ENCODE results near the gene RARA.

DNA sequence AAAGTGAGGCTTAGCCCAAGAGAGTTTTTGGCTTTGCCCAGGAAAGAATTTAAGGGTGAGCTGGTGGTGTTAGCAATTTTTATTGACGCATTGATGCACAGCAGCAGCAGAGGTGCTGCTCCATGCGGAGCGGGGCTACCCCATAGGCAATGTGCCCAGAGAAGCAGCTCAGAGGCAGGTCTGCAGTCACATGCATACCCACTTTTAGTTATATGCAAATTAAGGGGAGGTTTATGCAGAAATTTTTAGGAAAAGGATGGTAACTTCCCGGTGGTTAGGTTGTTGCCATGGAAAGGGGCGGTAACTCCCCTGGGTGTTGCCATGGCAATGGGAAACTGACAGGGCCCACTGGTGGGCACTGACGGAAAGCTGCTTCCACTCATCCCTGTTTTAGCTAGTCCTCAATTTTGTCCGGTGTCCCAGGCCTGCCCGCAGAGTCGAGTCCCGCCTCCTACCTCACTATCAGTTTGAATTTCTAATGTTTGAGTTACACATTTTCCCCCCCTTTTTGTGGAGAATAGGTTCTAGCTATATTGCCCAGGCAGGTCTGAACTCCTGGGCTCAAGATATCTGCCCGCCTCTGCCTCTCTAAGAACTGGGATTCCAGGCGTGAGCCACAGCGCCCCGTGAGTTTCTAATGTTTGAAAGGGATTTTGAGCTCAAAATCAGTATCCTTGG lies 66.0 kb downstream of the RARA start:
- TF ChIP-seq, protein P1, sequence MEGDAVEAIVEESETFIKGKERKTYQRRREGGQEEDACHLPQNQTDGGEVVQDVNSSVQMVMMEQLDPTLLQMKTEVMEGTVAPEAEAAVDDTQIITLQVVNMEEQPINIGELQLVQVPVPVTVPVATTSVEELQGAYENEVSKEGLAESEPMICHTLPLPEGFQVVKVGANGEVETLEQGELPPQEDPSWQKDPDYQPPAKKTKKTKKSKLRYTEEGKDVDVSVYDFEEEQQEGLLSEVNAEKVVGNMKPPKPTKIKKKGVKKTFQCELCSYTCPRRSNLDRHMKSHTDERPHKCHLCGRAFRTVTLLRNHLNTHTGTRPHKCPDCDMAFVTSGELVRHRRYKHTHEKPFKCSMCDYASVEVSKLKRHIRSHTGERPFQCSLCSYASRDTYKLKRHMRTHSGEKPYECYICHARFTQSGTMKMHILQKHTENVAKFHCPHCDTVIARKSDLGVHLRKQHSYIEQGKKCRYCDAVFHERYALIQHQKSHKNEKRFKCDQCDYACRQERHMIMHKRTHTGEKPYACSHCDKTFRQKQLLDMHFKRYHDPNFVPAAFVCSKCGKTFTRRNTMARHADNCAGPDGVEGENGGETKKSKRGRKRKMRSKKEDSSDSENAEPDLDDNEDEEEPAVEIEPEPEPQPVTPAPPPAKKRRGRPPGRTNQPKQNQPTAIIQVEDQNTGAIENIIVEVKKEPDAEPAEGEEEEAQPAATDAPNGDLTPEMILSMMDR (conservative IDR thresholded peaks at IDR 0.05; ENCODE audit: low read depth, low read length): no peak
- TF ChIP-seq RCOR1 (IDR thresholded peaks at IDR 0.05; ENCODE audit: insufficient replicate concordance, low read length) (no peak), POLR2A (IDR thresholded peaks at IDR 0.05; ENCODE audit: low read depth, low read length) (no peak), RAD21 (IDR thresholded peaks at IDR 0.05; ENCODE audit: low read length) (no peak), BHLHE40 (IDR thresholded peaks at IDR 0.05; ENCODE audit: low read depth, low read length) (no peak), MAZ (IDR thresholded peaks at IDR 0.05; ENCODE audit: borderline replicate concordance, low read depth, low read length) (no peak)
- TF ChIP-seq, protein P2, sequence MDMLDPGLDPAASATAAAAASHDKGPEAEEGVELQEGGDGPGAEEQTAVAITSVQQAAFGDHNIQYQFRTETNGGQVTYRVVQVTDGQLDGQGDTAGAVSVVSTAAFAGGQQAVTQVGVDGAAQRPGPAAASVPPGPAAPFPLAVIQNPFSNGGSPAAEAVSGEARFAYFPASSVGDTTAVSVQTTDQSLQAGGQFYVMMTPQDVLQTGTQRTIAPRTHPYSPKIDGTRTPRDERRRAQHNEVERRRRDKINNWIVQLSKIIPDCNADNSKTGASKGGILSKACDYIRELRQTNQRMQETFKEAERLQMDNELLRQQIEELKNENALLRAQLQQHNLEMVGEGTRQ (IDR thresholded peaks at IDR 0.05; ENCODE audit: low read depth, low read length): no peak

All from IMR-90 (cell line).